ENCODE results near the gene UXT.
"Not testable (repeated sequence)": the region's sequence is repeated elsewhere in the genome, so short reads cannot be mapped to it uniquely, and the experiment has no call there.

Gene UXT

GRCh38 chrX:47658684-47659420 lies at the start of gene UXT:
UXT (minus strand) TSS chrX:47659180; CDS start chrX:47658927, 253 bp downstream.
- Histone ChIP-seq H3K36me3 (ENCODE audit: control insufficient read depth, insufficient read depth, low read length) (peaks cover 2% of the 10 kb centered on the region), H3K4me3 (ENCODE audit: low read length) (peak within 1 kb of the TSS; percentile 81), H3K27me3 (ENCODE audit: control insufficient read depth, insufficient read depth, low read length) (no peaks in the 10 kb centered on the region), H3K4me1 (ENCODE audit: control insufficient read depth, insufficient read depth, low read length) (no peaks in the 10 kb centered on the region), H3K27ac (ENCODE audit: low read depth, low read length) (peak within 1 kb of the TSS; percentile 93), H3K9ac (ENCODE audit: low read length) (peak within 1 kb of the TSS; percentile 88)

GRCh38 chrX:47707031-47707780 lies 48.2 kb upstream of the UXT start:
- Histone ChIP-seq H3K36me3 (ENCODE audit: control insufficient read depth, insufficient read depth, low read length) (no peaks in the 10 kb centered on the region), H3K4me3 (ENCODE audit: low read length) (no peak overlapping the region), H3K9ac (ENCODE audit: low read length) (no peak overlapping the region), H3K4me1 (ENCODE audit: control insufficient read depth, insufficient read depth, low read length) (no peaks in the 10 kb centered on the region), H3K27ac (ENCODE audit: low read depth, low read length) (no peak overlapping the region), H3K27me3 (ENCODE audit: control insufficient read depth, insufficient read depth, low read length) (no peaks in the 10 kb centered on the region)

GRCh38 chrX:47706575-47706974 lies 47.6 kb upstream of the UXT start:
- Histone ChIP-seq H3K4me1 (ENCODE audit: control insufficient read depth, insufficient read depth, low read length) (no peaks in the 10 kb centered on the region), H3K27me3 (ENCODE audit: control insufficient read depth, insufficient read depth, low read length) (no peaks in the 10 kb centered on the region), H3K27ac (ENCODE audit: low read depth, low read length) (no peak overlapping the region), H3K36me3 (ENCODE audit: control insufficient read depth, insufficient read depth, low read length) (no peaks in the 10 kb centered on the region), H3K9ac (ENCODE audit: low read length) (no peak overlapping the region), H3K4me3 (ENCODE audit: low read length) (no peak overlapping the region)

- H3K4me1 ChIP-seq (ENCODE audit: control insufficient read depth, insufficient read depth, low read length), result no peaks in the 10 kb centered on the region
- H3K36me3 ChIP-seq (ENCODE audit: control insufficient read depth, insufficient read depth, low read length), result no peaks in the 10 kb centered on the region
- H3K9ac ChIP-seq (ENCODE audit: low read length), result no peak overlapping the region
- H3K27ac ChIP-seq (ENCODE audit: low read depth, low read length), result no peak overlapping the region
- no peaks in the 10 kb centered on the region for H3K27me3 ChIP-seq (ENCODE audit: control insufficient read depth, insufficient read depth, low read length)
- no peak overlapping the region for H3K4me3 ChIP-seq (ENCODE audit: low read length)
These were observed 45.8 kb upstream of the UXT start for GRCh38 chrX:47704736-47705135.

- Histone ChIP-seq H3K4me1 (ENCODE audit: control insufficient read depth, insufficient read depth, low read length) (no peaks in the 10 kb centered on the region), H3K9ac (ENCODE audit: low read length) (no peak overlapping the region), H3K36me3 (ENCODE audit: control insufficient read depth, insufficient read depth, low read length) (no peaks in the 10 kb centered on the region), H3K27me3 (ENCODE audit: control insufficient read depth, insufficient read depth, low read length) (no peaks in the 10 kb centered on the region), H3K4me3 (ENCODE audit: low read length) (no peak overlapping the region), H3K27ac (ENCODE audit: low read depth, low read length) (no peak overlapping the region)
These were observed 38.2 kb upstream of the UXT start for GRCh38 chrX:47697181-47697580.

GRCh38 chrX:47690175-47690574 lies 31.2 kb upstream of the UXT start:
- Histone ChIP-seq H3K4me3 (ENCODE audit: low read length) (no peak overlapping the region), H3K27ac (ENCODE audit: low read depth, low read length) (no peak overlapping the region), H3K27me3 (ENCODE audit: control insufficient read depth, insufficient read depth, low read length) (peaks cover 2% of the 10 kb centered on the region), H3K4me1 (ENCODE audit: control insufficient read depth, insufficient read depth, low read length) (no peaks in the 10 kb centered on the region), H3K36me3 (ENCODE audit: control insufficient read depth, insufficient read depth, low read length) (no peaks in the 10 kb centered on the region), H3K9ac (ENCODE audit: low read length) (no peak overlapping the region)

- Histone ChIP-seq H3K9ac (ENCODE audit: low read length) (no peak overlapping the region), H3K4me1 (ENCODE audit: control insufficient read depth, insufficient read depth, low read length) (no peaks in the 10 kb centered on the region), H3K27ac (ENCODE audit: low read depth, low read length) (no peak overlapping the region), H3K27me3 (ENCODE audit: control insufficient read depth, insufficient read depth, low read length) (peaks cover 2% of the 10 kb centered on the region), H3K4me3 (ENCODE audit: low read length) (no peak overlapping the region), H3K36me3 (ENCODE audit: control insufficient read depth, insufficient read depth, low read length) (no peaks in the 10 kb centered on the region)
These were observed 28.3 kb upstream of the UXT start for GRCh38 chrX:47687263-47687662.

GRCh38 chrX:47683829-47684205 lies 24.8 kb upstream of the UXT start:
- H3K27ac ChIP-seq (ENCODE audit: low read depth, low read length), result no peak overlapping the region
- no peak overlapping the region for H3K4me3 ChIP-seq (ENCODE audit: low read length)
- no peaks in the 10 kb centered on the region for H3K4me1 ChIP-seq (ENCODE audit: control insufficient read depth, insufficient read depth, low read length)
- H3K36me3 ChIP-seq (ENCODE audit: control insufficient read depth, insufficient read depth, low read length), result no peaks in the 10 kb centered on the region
- H3K27me3 ChIP-seq (ENCODE audit: control insufficient read depth, insufficient read depth, low read length), result peaks cover 2% of the 10 kb centered on the region
- H3K9ac ChIP-seq (ENCODE audit: low read length), result no peak overlapping the region

GRCh38 chrX:47683184-47683828 lies 24.3 kb upstream of the UXT start:
- H3K4me3 ChIP-seq (ENCODE audit: low read length), result no peak overlapping the region
- no peak overlapping the region for H3K9ac ChIP-seq (ENCODE audit: low read length)
- no peak overlapping the region for H3K27ac ChIP-seq (ENCODE audit: low read depth, low read length)
- no peaks in the 10 kb centered on the region for H3K36me3 ChIP-seq (ENCODE audit: control insufficient read depth, insufficient read depth, low read length)
- peaks cover 2% of the 10 kb centered on the region for H3K27me3 ChIP-seq (ENCODE audit: control insufficient read depth, insufficient read depth, low read length)
- H3K4me1 ChIP-seq (ENCODE audit: control insufficient read depth, insufficient read depth, low read length), result no peaks in the 10 kb centered on the region

GRCh38 chrX:47675959-47676859 lies 17.2 kb upstream of the UXT start:
- H3K4me3 ChIP-seq (ENCODE audit: low read length); H3K27me3 ChIP-seq (ENCODE audit: control insufficient read depth, insufficient read depth, low read length); H3K36me3 ChIP-seq (ENCODE audit: control insufficient read depth, insufficient read depth, low read length); H3K27ac ChIP-seq (ENCODE audit: low read depth, low read length); H3K4me1 ChIP-seq (ENCODE audit: control insufficient read depth, insufficient read depth, low read length); H3K9ac ChIP-seq (ENCODE audit: low read length): not testable (repeated sequence)

- Histone ChIP-seq H3K4me1 (ENCODE audit: control insufficient read depth, insufficient read depth, low read length) (no peaks in the 10 kb centered on the region), H3K27me3 (ENCODE audit: control insufficient read depth, insufficient read depth, low read length) (peaks cover 2% of the 10 kb centered on the region), H3K36me3 (ENCODE audit: control insufficient read depth, insufficient read depth, low read length) (no peaks in the 10 kb centered on the region), H3K27ac (ENCODE audit: low read depth, low read length) (no peak overlapping the region), H3K4me3 (ENCODE audit: low read length) (no peak overlapping the region), H3K9ac (ENCODE audit: low read length) (no peak overlapping the region)
These were observed 15.8 kb upstream of the UXT start for GRCh38 chrX:47674776-47675175.

- H3K9ac ChIP-seq (ENCODE audit: low read length); H3K27ac ChIP-seq (ENCODE audit: low read depth, low read length): not testable (repeated sequence)
These were observed 6.8 kb upstream of the UXT start for GRCh38 chrX:47665797-47666196.

More at GRCh38 chrX:47665797-47666196, 6.8 kb upstream of the UXT start:
- not testable (repeated sequence) for H3K36me3 ChIP-seq (ENCODE audit: control insufficient read depth, insufficient read depth, low read length); H3K4me1 ChIP-seq (ENCODE audit: control insufficient read depth, insufficient read depth, low read length); H3K27me3 ChIP-seq (ENCODE audit: control insufficient read depth, insufficient read depth, low read length); H3K4me3 ChIP-seq (ENCODE audit: low read length)

Measured in rectal smooth muscle tissue (tissue), 1 donor.